Neutrophil (primary cell): Measurements from ENCODE around the gene KDM2A.

ENCODE experiments used
- H3K27ac ChIP-seq: fragments of 200-600 bp; sonication (generic); 2 replicates; pipeline ENCODE4 v1.5.1; 2016; ENCODE audit warnings: mild to moderate bottlenecking, moderate library complexity
- H3K27me3 ChIP-seq: fragments of 200-600 bp; sonication (generic); 2 replicates; pipeline ENCODE4 v1.6.0; 2016; ENCODE audit warnings: mild to moderate bottlenecking
- H3K36me3 ChIP-seq: fragments of 200-600 bp; sonication (generic); 2 replicates; pipeline ENCODE4 v1.5.1; 2017
- H3K4me1 ChIP-seq, 2 experiments: fragments of 200-600 bp in 1 of 2; sonication (generic) in 1 of 2; 1 replicate in 1 of 2; 2 replicates in 1 of 2; pipeline versions ENCODE4 v1.5.1 to v1.6.1; 2013 to 2016; ENCODE audit warnings: low read depth in 1 of 2, low read length in 1 of 2, mild to moderate bottlenecking in 1 of 2, moderate library complexity in 1 of 2; ENCODE audit not compliant: control insufficient read depth in 1 of 2, insufficient read depth in 1 of 2
- H3K4me3 ChIP-seq, 2 experiments: fragments of 200-600 bp in 1 of 2; sonication (generic) in 1 of 2; 1 replicate in 1 of 2; 2 replicates in 1 of 2; pipeline ENCODE4 v1.5.1; 2013 to 2016; ENCODE audit warnings: low read depth in 1 of 2, low read length in 1 of 2, mild to moderate bottlenecking in 1 of 2, moderate library complexity in 1 of 2
- H3K9me3 ChIP-seq: fragments of 200-600 bp; sonication (generic); 2 replicates; pipeline ENCODE4 v1.5.1; 2016
- CTCF ChIP-seq: fragments of 200-600 bp; sonication (generic); IDR thresholded peaks from 2 replicates; pipeline ENCODE4 v1.5.1; 2016; ENCODE audit warnings: antibody characterized with exemption

KDM2A gene

GRCh38 chr11:67154726-67155125 lies 35.7 kb downstream of the KDM2A start:
- Histone ChIP-seq H3K4me1 (no peaks in the 10 kb centered on the region), H3K36me3 (peaks cover 38% of the 10 kb centered on the region), H3K27ac (no peak overlapping the region), H3K27me3 (no peaks in the 10 kb centered on the region), H3K9me3 (no peaks in the 10 kb centered on the region), H3K4me3 (no peak overlapping the region)
- no peak for TF ChIP-seq CTCF

GRCh38 chr11:67157691-67158090 lies 38.6 kb downstream of the KDM2A start:
- no peak for TF ChIP-seq CTCF
- H3K4me3 ChIP-seq, result no peak overlapping the region

GRCh38 chr11:67158221-67158620 lies 39.2 kb downstream of the KDM2A start:
- Histone ChIP-seq H3K36me3 (peaks cover 8% of the 10 kb centered on the region), H3K4me3 (no peak overlapping the region), H3K9me3 (no peaks in the 10 kb centered on the region), H3K27me3 (no peaks in the 10 kb centered on the region), H3K4me1 (no peaks in the 10 kb centered on the region), H3K27ac (no peak overlapping the region)
- no peak for TF ChIP-seq CTCF

More at GRCh38 chr11:67157691-67158090, 38.6 kb downstream of the KDM2A start:
- no peaks in the 10 kb centered on the region for H3K9me3 ChIP-seq
- no peaks in the 10 kb centered on the region for H3K4me1 ChIP-seq
- H3K36me3 ChIP-seq, result peaks cover 12% of the 10 kb centered on the region
- no peaks in the 10 kb centered on the region for H3K27me3 ChIP-seq
- no peak overlapping the region for H3K27ac ChIP-seq

- Histone ChIP-seq H3K4me3 (no peak overlapping the region), H3K27me3 (no peaks in the 10 kb centered on the region), H3K4me1 (no peaks in the 10 kb centered on the region), H3K27ac (no peak overlapping the region), H3K9me3 (no peaks in the 10 kb centered on the region), H3K36me3 (peaks cover 3% of the 10 kb centered on the region)
- no peak for TF ChIP-seq CTCF
These were observed 41.0 kb downstream of the KDM2A start for GRCh38 chr11:67160045-67160444.

GRCh38 chr11:67160872-67161783 lies 42.1 kb downstream of the KDM2A start:
- Histone ChIP-seq H3K36me3 (no peaks in the 10 kb centered on the region), H3K27me3 (no peaks in the 10 kb centered on the region), H3K4me3 (no peak overlapping the region), H3K4me1 (peaks cover 0 to 7% of the 10 kb centered on the region in 2 experiments), H3K27ac (peak overlapping the region; percentile 7), H3K9me3 (no peaks in the 10 kb centered on the region)
- TF ChIP-seq CTCF, result no peak
